ENCODE data around the gene PNCK. TPM values are rescaled to one million over a fixed set of nuclear protein-coding genes. Genes with fewer than 3 reads are reported as not detected.
A peak's percentile ranks its signal among the peaks of the same experiment; 100 is the strongest.

Gene PNCK
- total RNA-seq, 1 experiment from 2014 or later = 0.60 TPM

- no peaks in the 10 kb centered on the region for H3K4me1 ChIP-seq (ENCODE audit: insufficient read depth, low read length, poor library complexity, severe bottlenecking)
- no peak overlapping the region for H3K27ac ChIP-seq (ENCODE audit: low read depth, low read length, poor library complexity, severe bottlenecking)
- intact Hi-C loops (cut with micrococcal nuclease; ENCODE audit: unreplicated experiment) = no loop called here
- CTCF ChIA-PET = interaction anchor here (0.6 to 1.0 kb wide), 2 partner anchors 9 to 73 kb away, joined by 3 to 4 read pairs; no protein-coding TSS in a partner anchor
- H3K27me3 ChIP-seq (replicated peaks; ENCODE audit: insufficient read depth, low read depth, low read length, poor library complexity) = no peaks in the 10 kb centered on the region
- POLR2A ChIA-PET (ENCODE audit: low non-redundant PET) = no interaction called here
- H3K4me3 ChIP-seq (ENCODE audit: low read depth, low read length, poor library complexity, severe bottlenecking) = no peak overlapping the region
- TF ChIP-seq EZH2 (IDR thresholded peaks at IDR 0.05; ENCODE audit: borderline replicate concordance, low read depth, low read length, poor library complexity, severe bottlenecking) (no peak), CTCF (conservative IDR thresholded peaks at IDR 0.05; ENCODE audit: low read depth, low read length) (peak; percentile 51; the same call in 1 of the 2 replicates)
- H3K36me3 ChIP-seq (ENCODE audit: insufficient read depth, low read length, poor library complexity, severe bottlenecking) = no peaks in the 10 kb centered on the region
- no peaks in the 10 kb centered on the region for H3K9me3 ChIP-seq (ENCODE audit: low read depth, low read length, poor library complexity, severe bottlenecking)
- peak; percentile 49 for DNase-seq (ENCODE audit: low spot score)
- no TSS peak for BruUV-seq (replicated peaks)
These were observed 37.6 kb downstream of the PNCK start for GRCh38 chrX:153635788-153636668.

GRCh38 chrX:153635388-153635787, 38.2 kb downstream of the PNCK start:
- no peak for DNase-seq (ENCODE audit: low spot score)
- no peaks in the 10 kb centered on the region for H3K4me1 ChIP-seq (ENCODE audit: insufficient read depth, low read length, poor library complexity, severe bottlenecking)
- H3K4me3 ChIP-seq (ENCODE audit: low read depth, low read length, poor library complexity, severe bottlenecking) = no peak overlapping the region
- H3K36me3 ChIP-seq (ENCODE audit: insufficient read depth, low read length, poor library complexity, severe bottlenecking) = no peaks in the 10 kb centered on the region
- ChIA-PET CTCF (no interaction called here), POLR2A (ENCODE audit: low non-redundant PET) (no interaction called here)
- no peak overlapping the region for H3K27ac ChIP-seq (ENCODE audit: low read depth, low read length, poor library complexity, severe bottlenecking)
- H3K9me3 ChIP-seq (ENCODE audit: low read depth, low read length, poor library complexity, severe bottlenecking) = no peaks in the 10 kb centered on the region
- intact Hi-C loops (cut with micrococcal nuclease; ENCODE audit: unreplicated experiment) = no loop called here
- H3K27me3 ChIP-seq (replicated peaks; ENCODE audit: insufficient read depth, low read depth, low read length, poor library complexity) = no peaks in the 10 kb centered on the region
- TF ChIP-seq EZH2 (IDR thresholded peaks at IDR 0.05; ENCODE audit: borderline replicate concordance, low read depth, low read length, poor library complexity, severe bottlenecking) (no peak), CTCF (conservative IDR thresholded peaks at IDR 0.05; ENCODE audit: low read depth, low read length) (no peak)
- BruUV-seq (replicated peaks) = no TSS peak

- DNase-seq (ENCODE audit: low spot score) = no peak
- intact Hi-C loops (cut with micrococcal nuclease; ENCODE audit: unreplicated experiment) = no loop called here
- CTCF ChIA-PET = no interaction called here
These were observed 38.8 kb downstream of the PNCK start for GRCh38 chrX:153634832-153635231.

More at GRCh38 chrX:153634832-153635231, 38.8 kb downstream of the PNCK start:
- POLR2A ChIA-PET (ENCODE audit: low non-redundant PET) = no interaction called here
- no peaks in the 10 kb centered on the region for H3K4me1 ChIP-seq (ENCODE audit: insufficient read depth, low read length, poor library complexity, severe bottlenecking)
- H3K36me3 ChIP-seq (ENCODE audit: insufficient read depth, low read length, poor library complexity, severe bottlenecking) = no peaks in the 10 kb centered on the region
- no peaks in the 10 kb centered on the region for H3K9me3 ChIP-seq (ENCODE audit: low read depth, low read length, poor library complexity, severe bottlenecking)
- no peak overlapping the region for H3K4me3 ChIP-seq (ENCODE audit: low read depth, low read length, poor library complexity, severe bottlenecking)
- no TSS peak for BruUV-seq (replicated peaks)
- H3K27me3 ChIP-seq (replicated peaks; ENCODE audit: insufficient read depth, low read depth, low read length, poor library complexity) = no peaks in the 10 kb centered on the region
- no peak overlapping the region for H3K27ac ChIP-seq (ENCODE audit: low read depth, low read length, poor library complexity, severe bottlenecking)
- TF ChIP-seq CTCF (conservative IDR thresholded peaks at IDR 0.05; ENCODE audit: low read depth, low read length) (no peak), EZH2 (IDR thresholded peaks at IDR 0.05; ENCODE audit: borderline replicate concordance, low read depth, low read length, poor library complexity, severe bottlenecking) (no peak)

Measured in A673 (cell line).